HL-60 (cell line): ENCODE data around the gene RELN.

Source experiments
- DNase-seq, 2 experiments: peaks; one replicate each; pipeline ENCODE4 v3.0.0-alpha.2; 2010 to 2020; ENCODE audit warnings: low read depth in 1 of 2, low spot score in 1 of 2
- H3K27ac ChIP-seq: fragments of 250-450 bp; sonication (Bioruptor Pico); replicated peaks from 2 replicates; pipeline ENCODE4 v1.5.1; 2020; ENCODE audit warnings: mild to moderate bottlenecking, moderate library complexity
- H3K27me3 ChIP-seq: fragments of 250-450 bp; sonication (Bioruptor Pico); 2 replicates; pipeline ENCODE4 v1.5.1; 2021; ENCODE audit warnings: mild to moderate bottlenecking, moderate library complexity; ENCODE audit not compliant: insufficient read depth, poor library complexity, severe bottlenecking
- H3K4me3 ChIP-seq: replicated peaks from 2 replicates; pipeline ENCODE4 v1.5.1; 2011; ENCODE audit warnings: mild to moderate bottlenecking, control low read depth, low read length; ENCODE audit not compliant: insufficient read depth
- GABPA ChIP-seq: IDR thresholded peaks from 2 replicates; pipeline ENCODE4 v1.6.1; 2012; ENCODE audit warnings: low read depth
- POLR2AphosphoS5 ChIP-seq: IDR thresholded peaks from 2 replicates; pipeline ENCODE4 v1.6.1; 2012; ENCODE audit warnings: low read depth
- SPI1 ChIP-seq: IDR thresholded peaks from 2 replicates; pipeline ENCODE4 v1.6.1; 2012; ENCODE audit warnings: low read depth, mild to moderate bottlenecking, borderline replicate concordance
- TF ChIP-seq, protein P1 (sequence below): IDR thresholded peaks from 2 replicates; pipeline ENCODE4 v1.6.1; 2012; ENCODE audit warnings: low read depth; ENCODE audit not compliant: insufficient replicate concordance
- TF ChIP-seq, protein P2 (sequence below): IDR thresholded peaks from one replicate; pipeline ENCODE4 v1.5.1; 2011; ENCODE audit warnings: low read length, control low read depth, inconsistent platforms; ENCODE audit not compliant: insufficient read depth

The RELN gene

DNA sequence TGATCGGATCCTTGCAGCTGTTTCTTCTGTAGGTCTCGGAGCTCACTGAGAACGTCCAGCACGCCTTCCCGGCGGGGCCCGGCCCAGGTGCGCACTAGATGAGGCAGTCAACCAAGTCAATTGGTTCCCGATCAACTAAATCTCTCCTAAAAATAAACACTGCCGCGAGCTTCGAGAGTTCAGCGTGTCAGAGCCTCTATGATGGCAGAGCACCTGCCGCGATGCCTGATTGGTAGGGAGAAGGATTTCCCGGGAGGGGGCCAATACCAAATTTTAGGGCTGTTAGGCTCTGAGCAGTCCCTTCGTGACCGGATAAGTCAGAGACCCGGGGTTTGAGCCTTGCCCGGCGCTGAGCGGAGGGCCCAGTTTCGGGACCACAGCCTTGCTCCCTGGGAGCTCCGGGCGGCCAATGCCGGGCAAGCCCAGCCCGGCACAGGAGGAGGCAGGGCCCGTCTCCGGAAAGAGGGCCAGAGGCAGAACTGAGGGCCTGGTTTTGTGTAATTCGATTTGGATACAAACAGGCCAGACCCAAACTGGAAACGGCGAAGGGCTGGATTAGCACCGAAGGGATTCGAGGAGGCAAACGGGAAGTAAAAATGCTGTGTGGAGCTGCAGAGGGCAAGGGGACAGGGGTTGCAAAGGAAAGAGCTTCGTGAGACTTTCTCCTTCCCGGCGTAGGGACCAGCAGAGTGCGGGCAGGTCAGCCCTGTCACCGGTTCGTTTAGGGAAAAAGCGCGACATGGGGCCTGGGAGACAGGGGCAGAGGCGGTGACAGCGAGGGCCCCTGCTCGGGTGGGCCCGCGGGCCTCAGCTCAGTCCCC is 544.0 kb downstream of the RELN start:
- DNase-seq: peak in 1 of 2 experiments; percentile 6
- TF ChIP-seq POLR2AphosphoS5: no peak
- TF ChIP-seq, protein P1, sequence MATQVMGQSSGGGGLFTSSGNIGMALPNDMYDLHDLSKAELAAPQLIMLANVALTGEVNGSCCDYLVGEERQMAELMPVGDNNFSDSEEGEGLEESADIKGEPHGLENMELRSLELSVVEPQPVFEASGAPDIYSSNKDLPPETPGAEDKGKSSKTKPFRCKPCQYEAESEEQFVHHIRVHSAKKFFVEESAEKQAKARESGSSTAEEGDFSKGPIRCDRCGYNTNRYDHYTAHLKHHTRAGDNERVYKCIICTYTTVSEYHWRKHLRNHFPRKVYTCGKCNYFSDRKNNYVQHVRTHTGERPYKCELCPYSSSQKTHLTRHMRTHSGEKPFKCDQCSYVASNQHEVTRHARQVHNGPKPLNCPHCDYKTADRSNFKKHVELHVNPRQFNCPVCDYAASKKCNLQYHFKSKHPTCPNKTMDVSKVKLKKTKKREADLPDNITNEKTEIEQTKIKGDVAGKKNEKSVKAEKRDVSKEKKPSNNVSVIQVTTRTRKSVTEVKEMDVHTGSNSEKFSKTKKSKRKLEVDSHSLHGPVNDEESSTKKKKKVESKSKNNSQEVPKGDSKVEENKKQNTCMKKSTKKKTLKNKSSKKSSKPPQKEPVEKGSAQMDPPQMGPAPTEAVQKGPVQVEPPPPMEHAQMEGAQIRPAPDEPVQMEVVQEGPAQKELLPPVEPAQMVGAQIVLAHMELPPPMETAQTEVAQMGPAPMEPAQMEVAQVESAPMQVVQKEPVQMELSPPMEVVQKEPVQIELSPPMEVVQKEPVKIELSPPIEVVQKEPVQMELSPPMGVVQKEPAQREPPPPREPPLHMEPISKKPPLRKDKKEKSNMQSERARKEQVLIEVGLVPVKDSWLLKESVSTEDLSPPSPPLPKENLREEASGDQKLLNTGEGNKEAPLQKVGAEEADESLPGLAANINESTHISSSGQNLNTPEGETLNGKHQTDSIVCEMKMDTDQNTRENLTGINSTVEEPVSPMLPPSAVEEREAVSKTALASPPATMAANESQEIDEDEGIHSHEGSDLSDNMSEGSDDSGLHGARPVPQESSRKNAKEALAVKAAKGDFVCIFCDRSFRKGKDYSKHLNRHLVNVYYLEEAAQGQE: no peak
- no peak for TF ChIP-seq SPI1
- no peak for TF ChIP-seq GABPA
- TF ChIP-seq, protein P2, sequence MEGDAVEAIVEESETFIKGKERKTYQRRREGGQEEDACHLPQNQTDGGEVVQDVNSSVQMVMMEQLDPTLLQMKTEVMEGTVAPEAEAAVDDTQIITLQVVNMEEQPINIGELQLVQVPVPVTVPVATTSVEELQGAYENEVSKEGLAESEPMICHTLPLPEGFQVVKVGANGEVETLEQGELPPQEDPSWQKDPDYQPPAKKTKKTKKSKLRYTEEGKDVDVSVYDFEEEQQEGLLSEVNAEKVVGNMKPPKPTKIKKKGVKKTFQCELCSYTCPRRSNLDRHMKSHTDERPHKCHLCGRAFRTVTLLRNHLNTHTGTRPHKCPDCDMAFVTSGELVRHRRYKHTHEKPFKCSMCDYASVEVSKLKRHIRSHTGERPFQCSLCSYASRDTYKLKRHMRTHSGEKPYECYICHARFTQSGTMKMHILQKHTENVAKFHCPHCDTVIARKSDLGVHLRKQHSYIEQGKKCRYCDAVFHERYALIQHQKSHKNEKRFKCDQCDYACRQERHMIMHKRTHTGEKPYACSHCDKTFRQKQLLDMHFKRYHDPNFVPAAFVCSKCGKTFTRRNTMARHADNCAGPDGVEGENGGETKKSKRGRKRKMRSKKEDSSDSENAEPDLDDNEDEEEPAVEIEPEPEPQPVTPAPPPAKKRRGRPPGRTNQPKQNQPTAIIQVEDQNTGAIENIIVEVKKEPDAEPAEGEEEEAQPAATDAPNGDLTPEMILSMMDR: no peak
- H3K27me3 ChIP-seq: peaks cover 43% of the 10 kb centered on the region
- no peak overlapping the region for H3K27ac ChIP-seq
- peak overlapping the region; percentile 17 for H3K4me3 ChIP-seq

DNA sequence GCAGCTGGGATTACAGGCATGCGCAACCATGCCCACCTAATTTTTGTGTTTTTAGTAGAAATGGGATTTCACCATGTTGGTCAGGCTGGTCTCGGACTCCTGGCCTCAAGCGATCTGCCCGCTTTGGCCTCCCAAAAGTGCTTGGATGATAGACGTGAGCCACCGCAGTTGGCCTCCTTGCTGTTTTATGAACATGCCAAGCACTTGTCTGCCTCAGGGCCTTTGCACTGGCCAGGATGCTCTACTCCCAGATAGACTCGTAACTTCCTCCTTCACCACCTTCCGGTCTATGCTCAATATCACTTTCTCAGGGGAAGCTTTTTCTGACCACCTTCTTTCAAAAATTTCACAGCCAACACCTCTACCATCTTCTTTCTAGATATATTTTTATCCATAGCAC is 549.8 kb downstream of the RELN start:
- Histone ChIP-seq H3K4me3 (no peak overlapping the region), H3K27me3 (peaks cover 23% of the 10 kb centered on the region), H3K27ac (no peak overlapping the region)
- TF ChIP-seq GABPA (no peak), POLR2AphosphoS5 (no peak), SPI1 (no peak)
- TF ChIP-seq, protein P1: no peak
- TF ChIP-seq, protein P2: no peak
- DNase-seq: no peak

DNA sequence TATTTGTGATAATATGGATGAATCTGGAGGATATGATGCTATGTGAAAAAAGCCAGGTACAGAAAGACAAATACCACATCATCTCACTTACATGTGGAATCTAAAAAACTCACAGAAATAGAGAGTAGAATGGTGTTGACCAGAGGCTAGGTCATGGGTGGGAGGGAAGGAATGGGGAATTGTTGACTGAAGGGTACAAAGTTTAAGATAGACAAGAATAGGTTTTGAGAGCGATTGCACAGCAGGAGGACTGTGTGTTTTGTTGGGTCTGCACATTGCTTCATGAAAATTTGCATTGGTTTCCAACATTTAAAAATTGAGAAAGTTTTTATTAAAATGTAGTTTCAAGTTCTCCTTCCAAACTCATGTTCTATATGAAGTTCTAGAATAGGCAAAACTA is 551.8 kb downstream of the RELN start:
- no peak for DNase-seq
- Histone ChIP-seq H3K4me3 (no peak overlapping the region), H3K27ac (no peak overlapping the region), H3K27me3 (peaks cover 6% of the 10 kb centered on the region)
- TF ChIP-seq, protein P2: no peak
- TF ChIP-seq SPI1 (no peak), GABPA (no peak), POLR2AphosphoS5 (no peak)
- TF ChIP-seq, protein P1: no peak
